ENCODE measurements around the gene CACNA2D3.

DNA sequence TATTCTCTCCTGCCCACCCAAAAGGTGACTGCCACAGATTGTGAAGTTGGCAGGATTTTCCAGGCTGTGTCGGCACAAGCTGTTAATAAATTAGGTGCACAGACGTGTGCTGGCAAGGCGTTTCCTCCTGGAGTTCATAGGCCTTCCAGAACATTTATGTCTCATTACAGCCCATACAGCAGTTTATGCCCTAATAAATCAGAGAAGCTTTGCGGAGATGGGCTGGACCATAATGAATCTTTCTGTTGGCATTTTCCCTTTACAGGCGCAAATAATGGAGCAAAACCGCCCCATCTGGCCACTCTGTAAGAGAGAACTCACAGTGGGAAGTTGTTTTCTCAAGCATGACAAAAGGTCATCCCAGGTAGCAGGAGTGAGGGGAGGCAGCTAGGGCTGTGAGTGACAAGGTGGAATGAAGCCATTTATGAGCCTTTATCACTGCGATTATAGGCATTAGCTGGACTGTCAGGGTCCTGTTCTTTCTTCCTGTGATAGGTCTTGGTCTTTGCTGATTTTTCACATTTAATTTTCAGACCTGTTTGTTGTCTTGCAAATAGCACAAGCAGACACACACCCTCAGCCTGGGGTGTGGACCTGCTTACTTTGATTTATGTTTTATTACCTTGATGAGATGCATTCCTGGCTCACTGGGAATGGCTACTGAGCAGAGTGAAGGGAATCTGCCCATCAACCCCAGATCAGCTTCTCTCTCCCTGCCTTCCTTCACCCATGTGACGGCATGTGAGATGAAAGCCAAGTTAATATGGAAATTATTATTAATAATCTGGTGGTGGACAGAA, 548.0 kb downstream of the CACNA2D3 start:
- TF ChIP-seq, protein P1, sequence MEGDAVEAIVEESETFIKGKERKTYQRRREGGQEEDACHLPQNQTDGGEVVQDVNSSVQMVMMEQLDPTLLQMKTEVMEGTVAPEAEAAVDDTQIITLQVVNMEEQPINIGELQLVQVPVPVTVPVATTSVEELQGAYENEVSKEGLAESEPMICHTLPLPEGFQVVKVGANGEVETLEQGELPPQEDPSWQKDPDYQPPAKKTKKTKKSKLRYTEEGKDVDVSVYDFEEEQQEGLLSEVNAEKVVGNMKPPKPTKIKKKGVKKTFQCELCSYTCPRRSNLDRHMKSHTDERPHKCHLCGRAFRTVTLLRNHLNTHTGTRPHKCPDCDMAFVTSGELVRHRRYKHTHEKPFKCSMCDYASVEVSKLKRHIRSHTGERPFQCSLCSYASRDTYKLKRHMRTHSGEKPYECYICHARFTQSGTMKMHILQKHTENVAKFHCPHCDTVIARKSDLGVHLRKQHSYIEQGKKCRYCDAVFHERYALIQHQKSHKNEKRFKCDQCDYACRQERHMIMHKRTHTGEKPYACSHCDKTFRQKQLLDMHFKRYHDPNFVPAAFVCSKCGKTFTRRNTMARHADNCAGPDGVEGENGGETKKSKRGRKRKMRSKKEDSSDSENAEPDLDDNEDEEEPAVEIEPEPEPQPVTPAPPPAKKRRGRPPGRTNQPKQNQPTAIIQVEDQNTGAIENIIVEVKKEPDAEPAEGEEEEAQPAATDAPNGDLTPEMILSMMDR (IDR thresholded peaks at IDR 0.05): no peak
- TF ChIP-seq EZH2phosphoT487 (IDR thresholded peaks at IDR 0.05): no peak
